LNCAP (cell line): ENCODE data around the gene KDM5B.

Experiments used
- CTCF ChIP-seq: fragments of 450-650 bp; IDR thresholded peaks from 2 replicates; pipeline ENCODE4 v1.5.1; 2017; ENCODE audit warnings: mild to moderate bottlenecking

KDM5B gene

GRCh38 chr1:202794051-202794740 lies 14.0 kb downstream of the KDM5B start:
- no peak for TF ChIP-seq CTCF

GRCh38 chr1:202791077-202791747 lies 17.0 kb downstream of the KDM5B start:
- no peak for TF ChIP-seq CTCF

- no peak for TF ChIP-seq CTCF
These were observed 19.4 kb downstream of the KDM5B start for GRCh38 chr1:202788800-202789199.

GRCh38 chr1:202786804-202787203 lies 21.4 kb downstream of the KDM5B start:
- TF ChIP-seq CTCF: no peak

GRCh38 chr1:202781180-202781579 lies 27.0 kb downstream of the KDM5B start:
- no peak for TF ChIP-seq CTCF

GRCh38 chr1:202770135-202770534 lies 38.1 kb downstream of the KDM5B start:
- no peak for TF ChIP-seq CTCF

- no peak for TF ChIP-seq CTCF
These were observed 42.5 kb downstream of the KDM5B start for GRCh38 chr1:202765721-202766120.
